ENCODE results near the gene RASL11B. TPM values are rescaled to one million over a fixed set of nuclear protein-coding genes. Genes with fewer than 3 reads are reported as not detected.

RASL11B gene
- total and polyA plus RNA-seq, 2 of the 13 experiments (the other 11 are each of a cell fraction or from before 2014, with no cell fraction given), result 0.07 to 0.20 TPM

GRCh38 chr4:52869196-52869595, 7.1 kb downstream of the RASL11B start:
- peaks cover 0 to 1% of the 10 kb centered on the region in 2 experiments; a peak in 2 of 5 replicates for H3K36me3 ChIP-seq (replicated peaks in 1 of 2; ENCODE audit: control insufficient read depth in 1 of 2, insufficient read depth in 2 of 2, low read length in 2 of 2)
- POLR2A ChIA-PET, result no interaction called here
- H2AFZ ChIP-seq (ENCODE audit: low read length), result no peak overlapping the region
- no peaks in the 10 kb centered on the region for H4K20me1 ChIP-seq (ENCODE audit: insufficient read depth, low read length)
- no peak for TF ChIP-seq U2AF2 (IDR thresholded peaks at IDR 0.05; ENCODE audit: low read depth, low read length)
- no peak for TF ChIP-seq SIN3B (IDR thresholded peaks at IDR 0.05; ENCODE audit: low read length)
- TF ChIP-seq, protein P1, sequence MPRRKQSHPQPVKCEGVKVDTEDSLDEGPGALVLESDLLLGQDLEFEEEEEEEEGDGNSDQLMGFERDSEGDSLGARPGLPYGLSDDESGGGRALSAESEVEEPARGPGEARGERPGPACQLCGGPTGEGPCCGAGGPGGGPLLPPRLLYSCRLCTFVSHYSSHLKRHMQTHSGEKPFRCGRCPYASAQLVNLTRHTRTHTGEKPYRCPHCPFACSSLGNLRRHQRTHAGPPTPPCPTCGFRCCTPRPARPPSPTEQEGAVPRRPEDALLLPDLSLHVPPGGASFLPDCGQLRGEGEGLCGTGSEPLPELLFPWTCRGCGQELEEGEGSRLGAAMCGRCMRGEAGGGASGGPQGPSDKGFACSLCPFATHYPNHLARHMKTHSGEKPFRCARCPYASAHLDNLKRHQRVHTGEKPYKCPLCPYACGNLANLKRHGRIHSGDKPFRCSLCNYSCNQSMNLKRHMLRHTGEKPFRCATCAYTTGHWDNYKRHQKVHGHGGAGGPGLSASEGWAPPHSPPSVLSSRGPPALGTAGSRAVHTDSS (CRISPR knock-in tag; conservative IDR thresholded peaks at IDR 0.05), result no peak
- no peak for TF ChIP-seq PATZ1 (CRISPR knock-in tag; IDR thresholded peaks at IDR 0.05)
- no peak for TF ChIP-seq KLF6 (CRISPR knock-in tag; IDR thresholded peaks at IDR 0.05)
- TF ChIP-seq, protein P2, sequence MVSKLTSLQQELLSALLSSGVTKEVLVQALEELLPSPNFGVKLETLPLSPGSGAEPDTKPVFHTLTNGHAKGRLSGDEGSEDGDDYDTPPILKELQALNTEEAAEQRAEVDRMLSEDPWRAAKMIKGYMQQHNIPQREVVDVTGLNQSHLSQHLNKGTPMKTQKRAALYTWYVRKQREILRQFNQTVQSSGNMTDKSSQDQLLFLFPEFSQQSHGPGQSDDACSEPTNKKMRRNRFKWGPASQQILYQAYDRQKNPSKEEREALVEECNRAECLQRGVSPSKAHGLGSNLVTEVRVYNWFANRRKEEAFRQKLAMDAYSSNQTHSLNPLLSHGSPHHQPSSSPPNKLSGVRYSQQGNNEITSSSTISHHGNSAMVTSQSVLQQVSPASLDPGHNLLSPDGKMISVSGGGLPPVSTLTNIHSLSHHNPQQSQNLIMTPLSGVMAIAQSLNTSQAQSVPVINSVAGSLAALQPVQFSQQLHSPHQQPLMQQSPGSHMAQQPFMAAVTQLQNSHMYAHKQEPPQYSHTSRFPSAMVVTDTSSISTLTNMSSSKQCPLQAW (CRISPR knock-in tag; IDR thresholded peaks at IDR 0.05), result no peak
- TF ChIP-seq CBX2 (IDR thresholded peaks at IDR 0.05; ENCODE audit: low read depth, low read length), result no peak
- no peak for TF ChIP-seq CBX2 (CRISPR knock-in tag; IDR thresholded peaks at IDR 0.05; ENCODE audit: low read depth)
- TF ChIP-seq ZNF292 (CRISPR knock-in tag; IDR thresholded peaks at IDR 0.05; ENCODE audit: borderline replicate concordance, low read depth), result no peak
- TF ChIP-seq SATB2 (CRISPR knock-in tag; IDR thresholded peaks at IDR 0.05), result no peak
- no peak for TF ChIP-seq ARID5B (CRISPR knock-in tag; IDR thresholded peaks at IDR 0.05)
- no peak for TF ChIP-seq LCORL (IDR thresholded peaks at IDR 0.05)
- TF ChIP-seq LCORL (CRISPR knock-in tag; IDR thresholded peaks at IDR 0.05), result no peak
- TF ChIP-seq, protein P3, sequence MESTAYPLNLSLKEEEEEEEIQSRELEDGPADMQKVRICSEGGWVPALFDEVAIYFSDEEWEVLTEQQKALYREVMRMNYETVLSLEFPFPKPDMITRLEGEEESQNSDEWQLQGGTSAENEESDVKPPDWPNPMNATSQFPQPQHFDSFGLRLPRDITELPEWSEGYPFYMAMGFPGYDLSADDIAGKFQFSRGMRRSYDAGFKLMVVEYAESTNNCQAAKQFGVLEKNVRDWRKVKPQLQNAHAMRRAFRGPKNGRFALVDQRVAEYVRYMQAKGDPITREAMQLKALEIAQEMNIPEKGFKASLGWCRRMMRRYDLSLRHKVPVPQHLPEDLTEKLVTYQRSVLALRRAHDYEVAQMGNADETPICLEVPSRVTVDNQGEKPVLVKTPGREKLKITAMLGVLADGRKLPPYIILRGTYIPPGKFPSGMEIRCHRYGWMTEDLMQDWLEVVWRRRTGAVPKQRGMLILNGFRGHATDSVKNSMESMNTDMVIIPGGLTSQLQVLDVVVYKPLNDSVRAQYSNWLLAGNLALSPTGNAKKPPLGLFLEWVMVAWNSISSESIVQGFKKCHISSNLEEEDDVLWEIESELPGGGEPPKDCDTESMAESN (CRISPR knock-in tag; conservative IDR thresholded peaks at IDR 0.05), result no peak
- TF ChIP-seq ZNF382 (CRISPR knock-in tag; IDR thresholded peaks at IDR 0.05; ENCODE audit: borderline replicate concordance), result no peak
- TF ChIP-seq ZKSCAN1 (IDR thresholded peaks at IDR 0.05; ENCODE audit: low read length), result no peak
- BruUV-seq (replicated peaks), result no TSS peak
- intact Hi-C loops (cut with micrococcal nuclease; ENCODE audit: unreplicated experiment), result no loop called here
- H3K27me3 ChIP-seq (ENCODE audit: control insufficient read depth in 1 of 2, insufficient read depth in 2 of 2, low read length in 2 of 2), result no peaks in the 10 kb centered on the region
- no peaks in the 10 kb centered on the region for H3K9me3 ChIP-seq (ENCODE audit: low read length)
- no peak for DNase-seq (ENCODE audit: low spot score)
- ATAC-seq, result no peak
- in situ Hi-C loops (cut with HindIII; ENCODE audit: extremely low pct_ligation_motif_present, low pct_unique_long_range_greater_than_20kb), result no loop called here
- no peak overlapping the region for H3K4me2 ChIP-seq (ENCODE audit: low read depth, low read length)
- 89% methylated on average over 10 of the region's 12 CpGs for WGBS (ENCODE audit: low lambda C conversion rate)
- CTCF ChIA-PET (ENCODE audit: low intra/inter-chr PET ratio, low total read pairs), result no interaction called here
- H3K4me3 ChIP-seq (replicated peaks in 1 of 3; ENCODE audit: insufficient read depth in 1 of 3, low read depth in 2 of 3, low read length in 3 of 3), result no peak overlapping the region
- H3K9ac ChIP-seq (ENCODE audit: insufficient read depth, low read depth, low read length), result no peak overlapping the region
- no peak for FAIRE-seq
- H3K27ac ChIP-seq (ENCODE audit: extremely low read length, insufficient read depth, low read length), result no peak overlapping the region
- H3K4me1 ChIP-seq (ENCODE audit: insufficient read depth, low read length), result no peaks in the 10 kb centered on the region
- H3K79me2 ChIP-seq (ENCODE audit: insufficient read depth, low read length), result no peaks in the 10 kb centered on the region

Data from HepG2 (cell line).